NCI-H146 treated with DMSO at 0.1 percent for 48 hours (cell line): Measurements from ENCODE around the gene GRID1.
"Not testable (repeated sequence)": the region's sequence is repeated elsewhere in the genome, so short reads cannot be mapped to it uniquely, and the experiment has no call there.

Experiments
- DNase-seq: peaks from one replicate; lab custom pipeline; 2025; ENCODE audit not compliant: unreplicated experiment; lab: John Stamatoyannopoulos, UW

GRID1 gene

DNA sequence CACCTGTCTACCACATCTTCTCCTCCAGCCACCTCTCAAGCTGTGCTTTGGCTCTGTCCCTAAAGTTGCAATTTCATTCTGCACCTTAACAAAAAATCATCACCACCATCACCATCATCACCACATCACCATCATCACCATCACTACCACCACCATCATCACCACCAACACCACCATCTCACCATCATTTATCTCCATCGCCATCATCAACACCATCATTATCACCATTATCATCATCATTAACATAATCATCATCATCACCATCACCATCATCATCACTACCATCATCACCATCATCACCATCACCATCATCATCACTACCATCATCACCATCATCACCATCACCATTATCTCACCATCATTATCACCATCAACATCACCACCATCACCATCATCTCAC, 245.4 kb downstream of the GRID1 start:
- DNase-seq: no peak

DNA sequence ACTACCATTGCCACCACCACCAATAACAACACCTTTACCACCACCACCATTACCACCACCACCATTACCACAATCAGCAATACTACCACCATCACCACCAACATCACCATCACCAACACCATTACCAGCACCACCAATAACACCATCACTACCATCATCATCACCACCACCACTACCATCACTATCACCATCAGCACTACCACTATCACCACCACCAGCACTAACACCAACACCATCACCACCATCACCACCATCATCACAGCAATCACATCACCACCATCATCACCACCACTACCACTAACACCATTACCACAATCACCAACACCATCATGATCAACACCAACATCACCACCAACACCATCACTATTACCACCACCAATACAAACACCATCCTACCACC, 249.5 kb downstream of the GRID1 start:
- no peak for DNase-seq

DNA sequence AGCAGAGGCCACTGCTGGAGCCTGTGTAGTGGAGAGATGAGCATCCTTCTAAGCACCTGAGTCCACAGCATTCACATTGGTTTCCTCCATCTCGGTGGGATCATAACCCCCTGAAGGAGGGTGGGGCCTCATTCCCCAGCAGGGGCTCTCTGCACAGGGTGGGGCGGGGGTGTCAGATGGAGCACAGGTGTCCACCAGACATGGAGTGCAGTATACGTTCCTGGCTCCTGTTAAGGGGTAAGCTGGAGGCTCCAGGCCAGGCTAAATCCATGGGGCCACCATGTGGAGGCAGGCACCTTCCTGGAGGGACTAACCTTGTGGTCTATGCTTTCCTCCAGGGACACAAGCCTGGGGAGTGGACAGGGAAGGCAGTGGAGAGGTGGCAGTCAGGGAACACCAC, 252.6 kb downstream of the GRID1 start:
- DNase-seq: no peak

DNA sequence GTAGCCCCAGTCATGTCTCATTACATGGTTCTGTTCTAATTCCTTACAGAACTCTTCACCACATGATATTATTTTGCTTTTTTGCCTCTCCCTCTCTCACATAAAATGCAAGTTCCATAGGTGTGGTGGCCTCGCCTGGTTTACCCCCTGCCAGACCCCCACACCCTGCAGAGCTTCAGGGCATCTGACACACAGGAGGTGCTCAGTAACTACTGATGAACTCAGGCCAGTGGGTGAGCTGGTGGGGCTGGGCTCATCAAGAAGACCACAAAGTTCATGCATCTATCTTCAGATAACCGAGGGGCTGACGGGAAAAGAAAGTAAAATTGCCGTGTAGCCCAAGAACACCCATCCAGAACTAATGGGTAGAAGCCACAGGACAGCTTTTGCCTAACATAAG, 253.1 kb downstream of the GRID1 start:
- DNase-seq: no peak

DNA sequence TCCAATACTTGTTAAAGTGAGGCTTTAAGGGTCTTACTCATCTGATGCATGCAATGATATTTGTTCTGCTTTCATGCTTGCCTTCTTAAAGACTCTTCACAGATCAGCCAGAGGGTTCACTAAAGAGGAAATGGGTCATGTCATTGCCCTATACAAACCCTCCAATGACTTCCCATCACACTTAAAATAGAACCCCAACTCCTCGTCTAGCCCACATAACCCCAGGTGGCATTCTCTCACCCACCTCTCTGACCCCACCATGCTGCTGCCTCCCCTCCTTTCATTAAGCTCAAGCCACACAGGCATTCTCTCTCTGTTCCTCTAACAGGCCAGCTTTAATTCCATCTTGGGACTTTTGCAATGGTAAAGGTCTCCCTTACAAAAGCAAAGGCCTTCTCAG, 253.6 kb downstream of the GRID1 start:
- no peak for DNase-seq

DNA sequence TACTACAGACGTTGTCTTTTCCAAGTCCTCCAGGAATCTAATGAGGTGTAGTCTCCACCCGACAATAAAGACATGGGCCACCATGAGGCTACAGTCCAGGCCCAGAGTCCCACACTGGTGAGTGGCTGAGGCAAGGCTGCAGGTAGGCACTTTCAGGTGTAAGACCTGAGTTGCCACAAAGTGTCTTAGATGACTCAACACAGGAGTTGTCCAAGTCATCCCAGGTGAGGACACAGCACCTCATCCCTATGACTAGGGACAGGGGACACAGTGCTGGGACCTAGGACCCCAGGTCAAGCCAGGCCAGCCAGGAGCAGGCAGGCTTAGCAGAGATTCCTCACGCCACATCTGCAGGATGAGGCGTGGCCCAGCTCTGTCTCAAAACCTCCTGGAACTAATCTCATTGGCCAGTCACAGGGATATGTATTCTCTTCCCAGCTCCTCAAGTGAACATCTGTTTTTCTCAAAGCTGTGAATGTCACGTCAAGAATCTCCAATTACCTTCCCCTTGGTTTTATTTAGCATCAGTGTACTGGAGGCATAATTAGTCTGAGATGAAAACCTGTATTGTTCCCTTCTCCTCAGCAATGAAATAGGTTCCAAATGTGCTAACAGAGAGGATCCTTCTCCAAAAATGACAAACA, 254.6 kb downstream of the GRID1 start:
- no peak for DNase-seq

DNA sequence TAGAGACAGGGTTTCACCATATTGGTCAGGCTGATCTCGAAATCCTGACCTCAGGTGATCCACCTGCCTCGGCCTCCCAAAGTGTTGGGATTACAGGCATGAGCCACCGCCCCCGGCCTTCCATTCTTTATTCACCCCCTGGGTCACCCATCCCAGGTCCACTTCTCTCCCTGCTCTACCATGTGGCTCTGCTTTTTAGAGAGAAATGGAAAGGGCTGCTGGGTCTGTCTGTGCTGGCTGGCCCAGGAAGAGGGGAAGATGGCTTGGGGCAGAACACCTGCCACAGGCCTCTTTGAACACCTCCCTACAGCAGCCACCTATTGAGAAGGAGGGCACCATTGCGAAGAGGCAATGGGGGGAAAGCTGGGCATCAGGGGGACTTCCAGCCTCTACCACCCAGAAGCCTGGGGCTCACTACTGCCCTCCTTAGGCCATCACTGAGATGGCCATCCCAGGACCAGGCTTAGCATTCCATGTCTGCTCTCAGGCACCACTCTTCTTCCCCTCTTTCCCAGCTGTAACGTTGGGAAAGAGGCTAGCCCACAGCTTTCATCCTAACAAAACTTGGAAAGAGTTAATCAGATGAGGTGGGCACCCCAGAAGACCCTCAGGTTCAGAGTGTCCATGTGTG, 256.3 kb downstream of the GRID1 start:
- no peak for DNase-seq

DNA sequence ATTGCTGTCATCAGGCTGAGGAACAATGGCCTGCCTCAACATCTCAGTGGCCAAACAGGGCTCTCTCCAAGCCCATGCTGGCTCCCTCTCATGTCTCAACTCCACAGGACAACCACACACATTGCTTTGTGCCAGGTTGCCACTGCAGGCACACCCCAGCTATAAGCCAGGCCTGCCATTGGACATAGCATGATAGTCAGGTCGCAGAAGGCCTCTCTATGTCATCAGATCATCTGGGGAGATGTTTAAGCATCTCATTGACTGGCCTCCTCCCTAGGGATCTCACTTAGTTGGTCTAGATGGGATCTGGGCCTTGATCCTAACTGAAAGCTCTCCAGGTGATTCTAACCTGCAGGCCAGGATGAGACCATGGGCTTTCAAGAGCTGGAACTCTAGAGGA, 257.2 kb downstream of the GRID1 start:
- DNase-seq: no peak

DNA sequence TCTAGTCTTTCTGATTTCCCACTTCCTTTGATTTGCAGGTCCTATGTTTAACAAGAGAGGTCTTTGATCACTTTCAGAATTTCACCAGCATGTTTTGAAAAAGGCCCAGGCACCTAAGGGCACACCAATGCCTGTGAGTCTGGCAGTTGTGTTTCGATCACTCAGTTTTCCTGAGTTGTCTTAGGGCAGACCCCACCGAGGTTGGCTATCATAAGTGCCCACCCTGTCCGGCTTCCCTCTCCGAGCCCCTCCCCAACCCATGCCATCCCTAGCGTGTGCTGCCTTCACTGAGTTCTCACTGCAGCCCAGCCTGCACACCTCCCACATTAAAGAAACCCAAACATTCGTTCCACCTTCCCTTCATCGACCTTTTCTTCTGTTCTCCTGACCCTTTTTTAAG, 257.9 kb downstream of the GRID1 start:
- no peak for DNase-seq

DNA sequence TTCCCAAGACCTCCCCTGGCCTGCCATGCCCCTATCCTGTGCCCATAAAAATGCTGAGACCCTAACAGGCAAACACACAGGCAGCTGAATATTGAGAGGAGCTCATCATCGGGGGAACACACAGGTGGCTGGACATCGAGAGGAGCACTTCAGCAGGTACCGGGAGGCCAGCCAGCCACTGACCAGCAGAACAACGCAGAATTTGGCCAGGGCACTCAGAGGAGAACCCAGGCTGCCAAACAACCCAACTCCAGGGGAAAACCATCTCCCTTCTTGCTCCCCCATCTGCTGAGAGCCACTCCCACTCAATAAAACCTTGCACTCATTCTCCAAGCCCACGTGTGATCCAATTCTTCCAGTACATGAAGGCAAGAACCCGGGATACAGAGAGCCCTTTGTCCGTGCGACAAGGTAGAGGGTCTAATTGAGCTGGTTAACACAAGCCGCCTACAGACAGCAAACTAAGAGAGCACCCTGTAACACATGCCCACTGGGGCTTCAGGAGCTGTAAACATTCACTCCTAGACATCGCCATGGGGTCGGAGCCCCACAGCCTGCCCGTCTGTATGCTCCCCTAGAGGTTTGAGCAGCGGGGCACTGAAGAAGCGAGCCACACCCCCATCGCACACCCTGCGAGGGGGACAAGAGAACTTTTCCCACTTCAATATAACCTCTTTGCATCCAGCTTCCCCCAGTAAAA, 258.8 kb downstream of the GRID1 start:
- DNase-seq: not testable (repeated sequence)

DNA sequence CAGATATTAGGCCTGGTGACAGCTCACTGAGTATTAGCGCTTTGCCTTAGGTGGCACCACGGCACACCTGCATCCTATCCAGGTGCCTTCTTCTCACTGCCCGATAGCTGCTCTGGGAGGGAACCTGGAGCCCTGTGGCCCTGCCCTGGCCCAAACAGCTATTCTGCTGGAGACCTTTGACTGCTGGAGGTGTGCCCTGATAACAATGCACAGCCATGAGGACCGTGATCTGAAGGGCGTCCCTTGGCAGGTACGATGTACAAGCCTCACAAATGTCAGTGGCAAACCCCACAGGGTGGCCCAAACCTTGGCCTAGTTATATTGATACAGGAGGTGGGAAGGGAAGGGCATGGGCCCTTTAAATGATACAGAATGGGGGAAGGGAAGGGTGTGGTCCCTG, 259.5 kb downstream of the GRID1 start:
- no peak for DNase-seq

DNA sequence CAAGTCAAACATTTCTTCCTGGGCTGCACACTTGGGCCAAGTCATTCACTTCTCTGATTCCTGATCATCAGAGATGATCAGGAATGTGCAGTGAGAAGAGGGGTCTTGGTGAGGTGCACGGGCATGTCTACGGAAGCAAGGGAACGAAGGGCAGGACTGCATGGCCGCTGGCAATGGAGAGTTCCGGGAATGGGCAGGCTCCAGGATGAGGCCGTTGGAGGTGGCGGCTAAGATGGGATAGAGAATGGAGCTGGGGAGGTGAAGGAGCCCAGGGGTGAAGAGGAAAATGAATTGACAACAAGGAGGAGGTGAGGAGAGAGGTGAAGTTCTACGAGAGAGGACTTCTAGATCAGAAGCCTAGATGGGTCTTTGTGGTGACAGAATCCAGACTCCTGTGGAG, 260.0 kb downstream of the GRID1 start:
- DNase-seq: no peak

DNA sequence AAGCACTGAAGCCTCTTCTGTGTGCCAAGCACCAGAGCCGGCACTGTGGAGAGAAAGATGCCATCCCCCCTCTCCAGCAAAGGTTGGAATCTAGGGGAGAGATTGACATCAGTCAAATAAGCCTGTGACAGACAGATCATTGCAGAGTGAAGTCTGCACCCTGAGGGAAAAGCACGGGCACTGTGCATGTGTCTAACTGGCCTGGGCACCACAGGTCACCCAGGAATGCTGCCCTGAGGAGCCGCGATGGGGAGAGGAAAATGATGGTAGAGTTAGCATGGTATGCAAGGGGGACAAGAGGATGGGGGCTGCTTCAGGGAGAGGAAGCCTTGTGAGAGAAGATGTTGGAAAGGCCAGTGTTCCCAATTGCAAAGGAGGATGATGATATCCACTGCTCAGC, 261.0 kb downstream of the GRID1 start:
- DNase-seq: no peak

DNA sequence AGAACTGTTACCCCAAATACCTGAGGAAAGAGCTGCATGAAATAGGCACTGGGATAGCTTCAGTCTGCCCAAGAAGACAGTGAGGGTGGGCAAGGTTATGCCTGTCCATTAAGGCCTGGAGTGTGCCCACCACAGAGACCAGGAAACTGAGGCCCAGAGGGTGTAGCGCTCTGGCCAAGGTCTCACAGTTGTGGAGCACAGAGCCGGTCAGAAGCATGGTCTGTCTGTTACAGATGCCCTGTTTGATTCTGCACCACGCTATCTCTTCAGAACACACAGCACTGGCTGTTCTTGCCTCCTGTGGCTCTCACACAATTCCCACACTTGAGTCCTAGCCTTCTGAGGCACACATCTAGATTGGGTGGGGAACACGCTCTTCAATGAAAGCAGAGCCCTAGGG, 261.4 kb downstream of the GRID1 start:
- no peak for DNase-seq

DNA sequence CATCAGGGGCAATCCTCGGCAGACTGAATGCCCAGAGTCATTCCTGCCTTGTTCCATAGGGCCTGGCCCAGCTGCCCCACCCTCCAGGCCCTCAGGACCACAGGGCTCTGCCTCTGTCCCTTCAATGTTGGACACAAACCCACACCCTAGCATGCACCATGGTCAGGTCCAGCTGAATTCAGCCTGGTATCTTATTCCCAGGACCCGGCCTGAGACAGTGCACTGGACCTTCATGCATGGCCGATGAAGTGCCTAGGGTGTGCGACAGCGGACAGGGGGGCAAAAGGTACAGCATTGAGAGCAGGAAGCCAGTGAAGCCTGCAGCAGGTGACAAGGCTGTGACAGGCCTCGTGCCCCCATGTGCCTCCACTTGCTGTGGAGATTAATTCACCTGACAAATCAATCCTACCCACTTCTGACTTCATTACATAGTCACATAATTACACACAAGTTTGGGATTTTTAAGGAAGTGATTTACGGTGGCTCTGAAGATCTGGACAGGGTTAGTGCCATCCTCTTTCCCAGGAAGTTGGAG, 261.9 kb downstream of the GRID1 start:
- no peak for DNase-seq

DNA sequence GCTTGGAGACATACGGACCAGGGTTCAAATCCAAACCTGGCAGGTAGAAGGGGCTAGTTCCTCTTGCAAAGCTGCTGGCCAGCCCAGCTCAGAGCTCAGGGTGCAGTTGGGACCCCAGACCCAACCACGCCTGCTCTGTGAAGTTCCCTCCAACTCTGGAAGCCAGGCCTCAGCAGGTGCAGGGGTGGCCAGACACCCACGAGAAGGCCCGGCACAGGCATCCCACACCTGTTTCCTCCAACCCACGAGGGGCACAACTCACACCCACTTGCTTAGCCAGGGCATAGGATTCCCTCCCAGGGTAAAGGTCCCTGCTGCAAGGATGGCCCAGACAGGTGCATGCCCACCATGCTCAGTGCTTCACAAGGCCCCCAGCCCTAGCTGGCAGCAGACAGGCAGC, 262.4 kb downstream of the GRID1 start:
- DNase-seq: no peak

DNA sequence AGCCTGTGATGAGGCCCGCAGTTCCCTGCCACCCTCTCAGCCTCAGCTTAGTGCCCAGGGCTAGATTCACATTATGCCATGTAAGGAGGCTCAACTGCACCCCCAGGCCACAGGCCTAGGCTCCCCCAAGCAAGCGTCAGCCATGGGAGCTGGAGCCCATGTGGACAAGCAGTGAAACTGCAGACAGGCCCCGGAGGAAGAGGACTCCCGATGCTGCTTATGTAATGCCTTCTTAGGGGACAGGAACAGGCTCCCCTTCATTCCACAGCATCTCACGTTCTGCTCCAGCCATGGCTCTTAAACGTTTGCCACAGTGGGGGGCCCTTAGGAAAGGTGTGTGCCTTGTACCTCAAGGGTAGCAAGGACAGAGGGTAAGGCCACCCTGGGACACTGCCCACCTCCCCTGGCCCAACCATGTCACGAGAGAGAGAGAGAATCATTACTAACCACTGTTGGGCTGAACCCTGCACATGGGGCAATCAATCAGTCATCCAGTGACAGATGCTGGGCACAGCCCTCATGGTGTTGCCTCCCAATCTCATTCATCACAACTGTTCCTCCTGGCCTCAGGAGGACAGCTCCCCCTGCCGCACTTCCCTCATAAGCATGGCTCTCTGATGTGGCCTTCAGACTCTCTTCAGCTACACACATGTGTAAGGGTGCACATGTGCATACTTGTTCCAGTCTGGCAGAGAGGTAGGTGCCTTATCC, 263.0 kb downstream of the GRID1 start:
- DNase-seq: no peak

DNA sequence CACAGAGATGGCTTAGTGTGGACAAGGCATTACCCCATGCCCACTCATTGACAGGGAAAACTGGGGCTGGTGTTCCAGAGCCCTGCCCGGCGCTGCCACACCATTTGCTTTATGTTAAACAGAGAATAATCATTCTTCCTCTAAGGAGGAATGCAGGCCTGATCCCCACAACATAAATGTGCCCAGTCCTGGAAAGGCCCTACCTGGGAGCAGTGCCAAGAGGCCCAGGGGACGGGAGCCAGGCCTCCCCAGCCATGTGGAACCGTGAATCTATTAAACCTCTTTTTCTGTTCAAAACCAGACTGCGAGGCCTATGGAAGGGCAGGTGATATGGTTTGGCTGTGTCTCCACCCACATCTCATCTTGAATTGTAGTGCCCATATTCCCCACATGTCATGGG, 264.1 kb downstream of the GRID1 start:
- no peak for DNase-seq

DNA sequence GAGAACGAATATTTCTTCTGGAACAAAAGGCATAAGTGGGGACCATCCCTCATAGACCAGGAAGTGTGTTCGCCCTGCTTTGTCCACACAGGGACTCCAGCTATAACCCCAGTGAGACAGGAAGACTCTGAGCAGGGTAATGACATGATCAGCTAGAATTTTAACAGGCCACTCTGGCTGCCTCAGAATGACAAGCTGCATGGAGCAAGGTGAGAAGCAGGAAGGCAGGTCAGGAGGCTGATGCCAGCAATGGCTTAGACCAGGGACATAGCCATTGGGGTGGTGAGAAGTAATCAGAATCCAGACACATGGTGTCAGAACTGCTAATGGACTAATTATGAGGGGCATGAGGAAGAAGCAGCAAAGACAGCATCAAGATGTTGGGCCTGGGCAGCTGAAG, 264.6 kb downstream of the GRID1 start:
- no peak for DNase-seq

DNA sequence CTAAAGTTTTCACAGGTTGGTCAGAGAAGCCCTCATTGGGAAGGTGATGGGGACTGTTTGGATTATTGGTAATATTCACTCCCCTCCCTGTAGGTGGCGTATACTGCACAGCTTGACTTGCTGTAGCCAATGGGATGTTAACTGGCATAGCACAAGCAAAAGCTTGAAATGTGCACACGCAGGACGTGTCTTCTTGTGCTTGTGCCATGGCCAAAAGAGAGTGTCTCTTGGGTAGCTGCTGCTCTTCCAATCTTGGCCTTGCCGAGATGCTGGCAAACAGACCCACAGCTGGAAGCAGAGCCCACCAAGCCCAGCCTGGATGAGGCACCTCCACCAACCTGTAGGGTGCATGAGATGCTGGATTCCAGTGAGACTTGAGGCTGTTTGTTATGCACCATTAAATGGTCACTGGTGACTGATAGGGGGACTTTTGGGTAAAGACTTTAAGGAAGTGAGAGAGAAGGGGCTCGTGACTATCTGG, 266.0 kb downstream of the GRID1 start:
- peak; percentile 5 for DNase-seq

DNA sequence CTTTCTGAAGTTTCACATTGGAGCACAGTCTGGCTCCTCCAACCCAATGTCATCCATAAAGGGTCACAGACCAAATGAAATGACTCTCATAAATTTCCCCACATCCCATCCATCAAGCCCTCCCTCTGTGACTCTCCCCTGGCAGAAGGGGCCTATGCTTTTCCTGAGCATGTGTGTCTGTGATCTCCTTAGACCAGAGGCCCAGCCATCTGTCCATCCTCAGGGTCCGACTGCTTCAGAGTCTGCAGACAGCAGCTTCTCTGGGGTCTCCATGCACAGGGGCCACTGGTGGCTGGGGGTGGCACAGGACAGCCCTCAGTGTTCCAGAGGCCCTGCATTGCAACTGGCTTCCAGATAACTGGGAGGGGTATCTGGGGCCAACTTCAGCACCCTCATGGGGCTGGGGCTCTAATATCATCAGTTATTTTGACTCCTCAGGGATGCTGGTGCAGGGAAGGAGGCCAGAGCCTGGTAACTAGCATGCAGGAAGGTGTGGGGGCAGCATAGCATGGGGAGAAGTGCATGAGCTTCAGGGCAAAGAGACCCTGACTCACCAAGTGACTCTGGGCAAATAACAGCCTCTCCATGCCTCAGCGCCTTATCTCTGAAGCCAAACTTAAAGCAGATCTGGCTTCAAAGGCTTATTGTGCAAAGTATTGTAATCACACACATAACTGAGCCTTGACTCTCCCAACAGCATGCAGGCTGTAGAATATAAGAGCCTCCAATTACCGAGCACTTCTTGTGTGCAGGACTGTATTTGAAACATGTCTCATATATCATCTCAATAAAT, 266.9 kb downstream of the GRID1 start:
- DNase-seq: no peak
